IMR-90 (cell line): Measurements from ENCODE around the gene ANKMY1. TPM values are rescaled to one million over a fixed set of nuclear protein-coding genes. Genes with fewer than 3 reads are reported as not detected.

ENCODE experiments used
- ATAC-seq: fragments of 200-7000 bp; cut with Tn5 transposase; 2 replicates; pipeline ENCODE4 v1.9.1; 2020; ENCODE audit warnings: low read depth, mild to moderate bottlenecking, moderate library complexity
- BruUV-seq: library from RNA; stranded (reverse); fragments of 400-500 nt; replicated peaks from 2 replicates; lab custom pipeline; 2021; lab: Mats Ljungman, UMichigan
- CTCF ChIA-PET: fragments of 300-600 bp; formaldehyde crosslinking; extraction: SDS; loops from one replicate; lab custom pipeline; 2021; ENCODE audit warnings: antibody characterized with exemption; lab: Yijun Ruan, JAX
- POLR2A ChIA-PET: fragments of 300-600 bp; sonication (Branson Sonifier 250); formaldehyde crosslinking; loops from one replicate; lab custom pipeline; 2022; ENCODE audit warnings: antibody characterized with exemption; ENCODE audit not compliant: unreplicated experiment; lab: Charles Lee
- DNase-seq: peaks from one replicate; pipeline ENCODE4 v3.0.0; 2013
- H2AFZ ChIP-seq: replicated peaks from 2 replicates; pipeline ENCODE3; 2013; ENCODE audit warnings: low read length, mild to moderate bottlenecking; ENCODE audit not compliant: poor library complexity
- H2AK5ac ChIP-seq: 2 replicates; pipeline ENCODE4 v1.6.1; 2013; ENCODE audit warnings: low read depth, low read length, inconsistent platforms
- H2AK9ac ChIP-seq: replicated peaks from 2 replicates; pipeline ENCODE3; 2013; ENCODE audit warnings: mild to moderate bottlenecking, low read depth, low read length, moderate library complexity; ENCODE audit not compliant: poor library complexity
- H2BK120ac ChIP-seq: 2 replicates; pipeline ENCODE4 v1.6.1; 2013; ENCODE audit warnings: low read depth, low read length, inconsistent platforms
- H2BK15ac ChIP-seq: 3 replicates; pipeline ENCODE4 v1.6.1; 2013; ENCODE audit warnings: low read depth, low read length, inconsistent platforms
- H2BK20ac ChIP-seq: 2 replicates; pipeline ENCODE4 v1.6.1; 2013; ENCODE audit warnings: low read depth, mild to moderate bottlenecking, inconsistent platforms, low read length, moderate library complexity
- H2BK5ac ChIP-seq: 2 replicates; pipeline ENCODE4 v1.6.1; 2013; ENCODE audit warnings: mild to moderate bottlenecking, low read depth, low read length, inconsistent platforms; ENCODE audit not compliant: poor library complexity, severe bottlenecking
- H3K14ac ChIP-seq: replicated peaks from 2 replicates; pipeline ENCODE4 v1.6.1; 2013; ENCODE audit warnings: low read depth, low read length, inconsistent platforms
- H3K18ac ChIP-seq: 2 replicates; pipeline ENCODE4 v1.6.1; 2013; ENCODE audit warnings: low read depth, low read length, control low read depth
- H3K23ac ChIP-seq: 2 replicates; pipeline ENCODE4 v1.6.1; 2013; ENCODE audit warnings: low read depth, low read length, inconsistent platforms
- H3K27ac ChIP-seq: 2 replicates; pipeline ENCODE4 v1.5.1; 2013; ENCODE audit warnings: mild to moderate bottlenecking, control low read depth, low read length; ENCODE audit not compliant: insufficient read depth
- H3K27me3 ChIP-seq: 2 replicates; pipeline ENCODE4 v1.6.1; 2013; ENCODE audit warnings: low read length; ENCODE audit not compliant: control insufficient read depth, insufficient read depth
- H3K36me3 ChIP-seq: 2 replicates; pipeline ENCODE4 v1.6.1; 2013; ENCODE audit warnings: low read length, mixed read lengths; ENCODE audit not compliant: control insufficient read depth, insufficient read depth
- H3K4ac ChIP-seq: 2 replicates; pipeline ENCODE4 v1.6.1; 2013; ENCODE audit warnings: low read depth, low read length, inconsistent platforms
- H3K4me1 ChIP-seq: 2 replicates; pipeline ENCODE4 v1.6.1; 2013; ENCODE audit warnings: low read length, mixed read lengths; ENCODE audit not compliant: control insufficient read depth, insufficient read depth
- H3K4me2 ChIP-seq: 2 replicates; pipeline ENCODE4 v1.6.1; 2013; ENCODE audit warnings: low read depth, mild to moderate bottlenecking, control low read depth, low read length, moderate library complexity
- H3K4me3 ChIP-seq: 2 replicates; pipeline ENCODE4 v1.5.1; 2013; ENCODE audit warnings: low read depth, mild to moderate bottlenecking, control low read depth, low read length, moderate library complexity; ENCODE audit not compliant: insufficient read depth
- H3K56ac ChIP-seq: 2 replicates; pipeline ENCODE4 v1.6.1; 2013; ENCODE audit warnings: low read length, inconsistent platforms; ENCODE audit not compliant: insufficient read depth; ENCODE audit errors: extremely low read depth
- H3K79me1 ChIP-seq, 2 experiments: 2 replicates each; pipeline ENCODE4 v1.6.1; 2013; ENCODE audit warnings: low read length in 2 of 2, inconsistent platforms in 1 of 2, low read depth in 1 of 2
- H3K9ac ChIP-seq: 2 replicates; pipeline ENCODE4 v1.6.1; 2013; ENCODE audit warnings: low read depth, low read length, control low read depth
- H3K9me1 ChIP-seq: 2 replicates; pipeline ENCODE4 v1.6.1; 2013; ENCODE audit warnings: low read length, inconsistent platforms; ENCODE audit not compliant: insufficient read depth
- H3K9me3 ChIP-seq: 2 replicates; pipeline ENCODE4 v1.6.1; 2013; ENCODE audit warnings: low read length; ENCODE audit not compliant: control insufficient read depth, insufficient read depth
- H4K20me1 ChIP-seq: 2 replicates; pipeline ENCODE4 v1.6.1; 2013; ENCODE audit warnings: low read length, inconsistent platforms; ENCODE audit not compliant: insufficient read depth
- H4K5ac ChIP-seq: 2 replicates; pipeline ENCODE4 v1.6.1; 2013; ENCODE audit warnings: mild to moderate bottlenecking, low read depth, low read length, control low read depth
- H4K8ac ChIP-seq, 2 experiments: 2 replicates each; pipeline ENCODE4 v1.6.1; 2013; ENCODE audit warnings: low read depth in 2 of 2, low read length in 2 of 2, control low read depth in 1 of 2, inconsistent platforms in 1 of 2
- H4K91ac ChIP-seq: 2 replicates; pipeline ENCODE4 v1.6.1; 2013; ENCODE audit warnings: low read depth, low read length, inconsistent platforms; ENCODE audit not compliant: insufficient read depth
- CHD1 ChIP-seq: IDR thresholded peaks from 2 replicates; pipeline ENCODE4 v1.6.1; 2012; ENCODE audit warnings: low read depth, low read length, improper control_type of control experiment
- MAFK ChIP-seq: IDR thresholded peaks from 2 replicates; pipeline ENCODE4 v1.6.1; 2012; ENCODE audit warnings: low read depth, low read length, improper control_type of control experiment
- MAZ ChIP-seq: IDR thresholded peaks from 2 replicates; pipeline ENCODE4 v1.6.1; 2012; ENCODE audit warnings: low read depth, mild to moderate bottlenecking, low read length, improper control_type of control experiment, moderate library complexity, borderline replicate concordance
- NFE2L2 ChIP-seq: fragments of 150-350 bp; IDR thresholded peaks from 2 replicates; pipeline ENCODE4 v1.6.1; 2016; ENCODE audit warnings: low read depth, mild to moderate bottlenecking, low read length
- POLR2A ChIP-seq: IDR thresholded peaks from 2 replicates; pipeline ENCODE4 v1.6.1; 2012; ENCODE audit warnings: mild to moderate bottlenecking, low read depth, low read length
- RAD21 ChIP-seq: IDR thresholded peaks from 2 replicates; pipeline ENCODE4 v1.6.1; 2012; ENCODE audit warnings: low read length, improper control_type of control experiment
- RFX5 ChIP-seq: IDR thresholded peaks from 2 replicates; pipeline ENCODE4 v1.8.0; 2012; ENCODE audit warnings: low read depth, mild to moderate bottlenecking, low read length, moderate library complexity
- SMC3 ChIP-seq: fragments of 150-350 bp; IDR thresholded peaks from 2 replicates; pipeline ENCODE4 v1.6.1; 2016; ENCODE audit warnings: low read depth, mild to moderate bottlenecking, antibody characterized with exemption, low read length, moderate library complexity
- WGBS, 2 experiments: methylation state at CpG; one replicate each; pipeline versions ENCODE4 v1.1.5 to v1.1.7; 2013; ENCODE audit warnings: missing lambda C conversion rate in 2 of 2; ENCODE audit not compliant: insufficient read length in 1 of 2; ENCODE audit errors: extremely low coverage in 2 of 2; 5-methylcytosine and 5-hydroxymethylcytosine counted together
- dilution Hi-C: fragments of 300-500 bp; cut with HindIII; formaldehyde crosslinking; loops from one replicate; pipeline ENCODE4 v1.14.3; 2018; ENCODE audit warnings: low sequenced_read_pairs; ENCODE audit not compliant: unreplicated experiment
- in situ Hi-C: fragments of 300-500 bp; cut with MboI; formaldehyde crosslinking; loops from 3 replicates; pipeline ENCODE4 v1.14.3; 2019; ENCODE audit warnings: low sequenced_read_pairs, inconsistent platforms, mixed read lengths
- intact Hi-C: fragments of 100-400 bp; cut with micrococcal nuclease; formaldehyde crosslinking; loops from 2 replicates; pipeline ENCODE4 v1.10.0; 2022
- polyA plus RNA-seq, 3 experiments: library from polyadenylated mRNA; depleted of rRNA; stranded (reverse); fragments of >200 nt; gene quantifications; 2 replicates each; pipeline ENCODE4 v1.2.3, GENCODE V29; 2012; ENCODE audit warnings: low replicate concordance in 1 of 3
- total RNA-seq: library from RNA; depleted of rRNA; stranded (reverse); fragments of >200 nt; gene quantifications from 2 replicates; pipeline ENCODE4 v1.2.3, GENCODE V29; 2012
- TF ChIP-seq, protein P1 (sequence below): fragments of 150-350 bp; IDR thresholded peaks from 2 replicates; pipeline ENCODE4 v1.6.1; 2016; ENCODE audit warnings: low read depth, mild to moderate bottlenecking, low read length, moderate library complexity, borderline replicate concordance
- TF ChIP-seq, protein P2 (sequence below): fragments of 150-350 bp; IDR thresholded peaks from 2 replicates; pipeline ENCODE4 v1.6.1; 2017; ENCODE audit warnings: mild to moderate bottlenecking, antibody characterized with exemption, low read length, low read depth

ANKMY1 gene
- total and polyA plus RNA-seq, 2 of the 4 experiments (the other 2 are of a cell fraction): 2.9 to 5.5 TPM

DNA sequence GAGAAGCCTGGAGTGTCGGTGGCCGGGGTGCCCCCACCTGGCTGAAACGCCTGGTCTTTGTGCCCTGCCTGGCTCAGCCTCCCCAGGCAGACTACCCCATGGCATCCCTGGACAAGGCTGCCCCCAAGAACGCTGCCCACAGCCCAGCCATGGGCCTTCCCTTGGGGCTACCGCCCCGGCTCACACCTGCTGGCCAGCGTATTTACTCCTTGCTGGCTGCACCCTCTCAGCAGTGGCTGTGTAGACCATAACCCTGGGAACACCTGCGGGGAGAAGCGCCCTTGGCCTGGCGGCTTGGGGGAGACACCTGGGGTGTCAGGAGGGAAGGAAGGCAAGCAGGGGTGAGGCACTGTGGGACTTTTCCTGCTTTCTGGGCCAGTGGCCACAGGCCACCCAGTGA is 46.1 kb upstream of the ANKMY1 start:
- Histone ChIP-seq H4K8ac (no peak overlapping the region), H3K9ac (no peak overlapping the region), H3K4me2 (no peak overlapping the region), H3K36me3 (peaks cover 12% of the 10 kb centered on the region), H2AFZ (no peak overlapping the region), H3K27ac (no peak overlapping the region), H3K18ac (no peak overlapping the region), H3K4ac (no peak overlapping the region), H2BK20ac (no peak overlapping the region), H3K27me3 (no peaks in the 10 kb centered on the region), H2BK15ac (no peak overlapping the region), H3K79me1 (no peaks in the 10 kb centered on the region), H3K56ac (no peak overlapping the region), H3K23ac (no peak overlapping the region), H2BK120ac (no peak overlapping the region), H3K4me1 (no peaks in the 10 kb centered on the region), H2AK9ac (peak overlapping the region; percentile 31), H3K14ac (no peak overlapping the region), H4K91ac (no peak overlapping the region), H4K5ac (no peak overlapping the region), H3K4me3 (no peak overlapping the region), H2AK5ac (no peak overlapping the region), H3K9me1 (no peaks in the 10 kb centered on the region; the same call in 1 of the 2 replicates), H2BK5ac (no peak overlapping the region), H4K20me1 (no peaks in the 10 kb centered on the region), H3K9me3 (no peaks in the 10 kb centered on the region)
- no peak for ATAC-seq
- POLR2A ChIA-PET: no interaction called here
- CTCF ChIA-PET: interaction anchor here (1.1 kb wide), 1 partner anchor 17 kb away, joined by 4 read pairs; the partner anchor contains the start of gene CAPN10
- intact Hi-C loops: no loop called here
- in situ Hi-C loops: no loop called here
- no CpG with 5 or more reads among the region's 10 CpGs for WGBS, 2 experiments
- DNase-seq: no peak
- no TSS peak for BruUV-seq
- TF ChIP-seq RFX5 (no peak), CHD1 (no peak), NFE2L2 (no peak), SMC3 (no peak), POLR2A (no peak), MAFK (no peak), RAD21 (no peak), MAZ (no peak)
- TF ChIP-seq, protein P1, sequence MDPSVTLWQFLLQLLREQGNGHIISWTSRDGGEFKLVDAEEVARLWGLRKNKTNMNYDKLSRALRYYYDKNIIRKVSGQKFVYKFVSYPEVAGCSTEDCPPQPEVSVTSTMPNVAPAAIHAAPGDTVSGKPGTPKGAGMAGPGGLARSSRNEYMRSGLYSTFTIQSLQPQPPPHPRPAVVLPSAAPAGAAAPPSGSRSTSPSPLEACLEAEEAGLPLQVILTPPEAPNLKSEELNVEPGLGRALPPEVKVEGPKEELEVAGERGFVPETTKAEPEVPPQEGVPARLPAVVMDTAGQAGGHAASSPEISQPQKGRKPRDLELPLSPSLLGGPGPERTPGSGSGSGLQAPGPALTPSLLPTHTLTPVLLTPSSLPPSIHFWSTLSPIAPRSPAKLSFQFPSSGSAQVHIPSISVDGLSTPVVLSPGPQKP: no peak
- TF ChIP-seq, protein P2, sequence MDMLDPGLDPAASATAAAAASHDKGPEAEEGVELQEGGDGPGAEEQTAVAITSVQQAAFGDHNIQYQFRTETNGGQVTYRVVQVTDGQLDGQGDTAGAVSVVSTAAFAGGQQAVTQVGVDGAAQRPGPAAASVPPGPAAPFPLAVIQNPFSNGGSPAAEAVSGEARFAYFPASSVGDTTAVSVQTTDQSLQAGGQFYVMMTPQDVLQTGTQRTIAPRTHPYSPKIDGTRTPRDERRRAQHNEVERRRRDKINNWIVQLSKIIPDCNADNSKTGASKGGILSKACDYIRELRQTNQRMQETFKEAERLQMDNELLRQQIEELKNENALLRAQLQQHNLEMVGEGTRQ: no peak
- dilution Hi-C loops: no loop called here
